SW480 (cell line): ENCODE data around the gene JAKMIP1.
"Not testable (repeated sequence)": the region's sequence is repeated elsewhere in the genome, so short reads cannot be mapped to it uniquely, and the experiment has no call there.

Experiments
- DNase-seq: peaks from one replicate; pipeline ENCODE4 v3.0.0-alpha.2; 2016; ENCODE audit warnings: low spot score

The JAKMIP1 gene

GRCh38 chr4:6229095-6229494 lies 28.7 kb upstream of the JAKMIP1 start:
- no peak for DNase-seq

GRCh38 chr4:6228158-6229067 lies 28.1 kb upstream of the JAKMIP1 start:
- DNase-seq: no peak

DNA sequence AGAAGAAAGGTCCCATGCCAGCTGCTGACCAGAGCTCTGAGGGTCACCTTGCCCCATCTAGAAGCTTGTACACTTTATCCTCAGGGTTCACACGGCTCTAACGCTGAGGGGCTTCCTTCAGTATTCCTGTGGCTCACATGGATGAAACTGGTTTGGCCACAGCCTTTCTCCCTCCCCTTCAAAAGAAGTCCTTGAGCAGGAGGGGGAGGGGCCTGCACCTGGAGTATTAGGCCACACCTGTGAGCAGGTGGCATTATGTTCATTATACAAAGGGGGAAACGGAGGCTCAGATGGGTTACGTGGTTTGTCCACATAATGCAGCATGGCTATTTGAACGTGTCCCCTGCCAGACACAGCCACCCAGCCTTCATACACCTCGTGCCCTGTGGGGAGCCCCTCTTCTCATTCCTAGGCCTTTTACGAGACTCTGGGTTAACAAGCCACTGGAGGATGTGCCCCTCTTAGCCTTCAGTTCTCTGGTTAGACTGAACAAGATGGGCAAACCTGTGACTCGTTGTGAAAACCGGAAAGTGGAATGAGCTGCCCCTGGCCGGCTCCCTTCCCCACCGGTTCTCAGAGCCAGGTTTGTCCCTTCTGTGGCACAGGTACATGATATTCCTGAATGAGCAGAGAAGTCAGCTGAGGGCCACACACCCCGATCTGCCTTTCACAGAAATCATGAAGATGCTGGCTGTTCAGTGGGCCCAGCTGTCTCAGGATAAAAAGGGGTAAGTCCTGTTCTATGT lies 27.2 kb upstream of the JAKMIP1 start:
- no peak for DNase-seq

GRCh38 chr4:6226506-6226905 lies 26.2 kb upstream of the JAKMIP1 start:
- no peak for DNase-seq

DNA sequence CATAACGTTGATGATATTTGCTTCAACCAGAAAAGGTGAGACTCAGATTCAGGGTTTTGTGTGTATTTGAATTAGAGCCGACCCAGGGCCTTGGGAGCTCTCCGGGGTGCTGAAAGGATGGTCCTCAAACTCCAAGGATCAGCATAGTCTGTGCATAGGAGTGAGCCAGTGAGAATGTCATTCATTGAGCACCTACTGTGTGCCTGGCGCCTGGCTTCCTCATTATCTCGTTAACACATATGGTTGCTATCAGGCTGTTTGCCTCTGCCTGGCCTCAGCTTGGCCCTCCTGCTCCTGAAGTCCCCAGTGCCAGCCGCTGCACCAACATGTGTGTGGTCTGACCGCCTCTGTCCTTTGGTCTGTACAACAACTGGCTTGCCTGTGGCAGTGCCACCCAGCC lies 25.1 kb upstream of the JAKMIP1 start:
- peak; percentile 20 for DNase-seq

- no peak for DNase-seq
Observed at GRCh38 chr4:6224735-6225134, 24.4 kb upstream of the JAKMIP1 start.

DNA sequence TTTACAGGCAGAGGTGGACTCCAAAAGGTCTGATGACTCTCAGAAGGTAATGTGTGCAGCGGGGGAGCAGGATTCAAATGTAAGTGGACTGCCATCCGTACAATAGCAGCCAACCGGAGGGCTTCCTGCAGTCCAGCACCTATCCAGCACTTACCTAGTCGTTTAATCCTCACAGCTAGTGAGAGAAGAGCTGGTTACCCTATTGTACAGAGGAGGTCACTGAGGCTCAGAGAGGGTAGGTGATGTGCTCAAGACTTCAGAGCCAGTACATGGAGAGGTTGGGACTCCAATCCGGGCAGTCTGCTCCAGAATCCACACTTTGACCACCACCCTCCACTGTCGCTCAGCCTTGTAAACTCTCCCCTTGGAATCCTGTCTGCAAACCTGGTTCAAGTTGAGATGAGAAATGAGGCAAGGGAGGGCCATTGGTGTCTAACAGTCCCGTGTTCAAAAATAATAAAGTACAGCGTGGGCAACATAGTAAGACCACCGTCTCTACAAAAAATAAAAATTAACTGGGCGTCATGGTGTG lies 22.5 kb upstream of the JAKMIP1 start:
- DNase-seq: no peak

DNA sequence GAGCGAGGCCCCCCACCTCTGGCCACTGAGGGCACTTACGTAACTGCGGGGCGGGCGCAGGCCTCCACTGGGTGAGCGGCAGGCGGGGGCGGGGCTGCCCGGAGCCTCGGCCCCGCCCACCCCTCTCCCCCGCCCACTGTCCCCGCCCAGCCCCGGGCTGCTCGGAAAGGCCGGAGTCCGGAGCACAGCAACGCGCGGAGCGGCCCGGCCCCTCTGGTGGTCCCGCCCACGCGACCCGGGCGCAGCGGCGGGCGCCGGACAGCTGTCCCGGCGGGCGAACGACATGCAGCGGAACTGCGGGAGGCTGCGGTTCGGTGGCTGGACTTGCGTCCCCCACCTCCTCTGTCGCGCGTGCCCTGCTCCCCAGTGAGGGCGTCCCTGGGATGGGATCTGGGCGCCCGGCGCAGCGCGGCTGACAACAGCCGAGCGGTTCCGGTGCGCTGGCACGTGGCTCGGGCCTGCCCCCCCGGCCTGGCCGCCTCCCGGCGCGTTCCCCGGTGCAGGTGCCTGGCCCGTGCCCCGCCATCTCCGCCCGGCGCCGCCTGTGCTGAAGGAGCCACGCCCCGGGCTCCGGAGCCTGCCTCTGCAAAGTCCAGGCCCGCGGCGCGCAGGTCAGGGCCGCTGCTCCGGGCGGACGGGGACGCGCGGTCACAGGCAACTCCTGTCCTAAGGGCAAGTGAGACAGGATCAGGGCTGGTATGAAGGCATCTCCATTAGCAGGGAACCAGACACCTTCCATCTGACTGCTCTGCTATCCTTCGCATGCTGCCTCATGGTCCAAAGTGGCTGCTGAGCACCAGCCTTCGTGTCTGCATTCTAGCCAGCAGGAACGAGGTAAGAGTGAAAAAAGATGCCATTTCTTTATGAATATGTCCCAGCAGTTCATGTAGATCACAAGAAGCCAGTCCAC lies 21.8 kb upstream of the JAKMIP1 start:
- no peak for DNase-seq

- no peak for DNase-seq
Observed at GRCh38 chr4:6221301-6221850, 21.0 kb upstream of the JAKMIP1 start.

DNA sequence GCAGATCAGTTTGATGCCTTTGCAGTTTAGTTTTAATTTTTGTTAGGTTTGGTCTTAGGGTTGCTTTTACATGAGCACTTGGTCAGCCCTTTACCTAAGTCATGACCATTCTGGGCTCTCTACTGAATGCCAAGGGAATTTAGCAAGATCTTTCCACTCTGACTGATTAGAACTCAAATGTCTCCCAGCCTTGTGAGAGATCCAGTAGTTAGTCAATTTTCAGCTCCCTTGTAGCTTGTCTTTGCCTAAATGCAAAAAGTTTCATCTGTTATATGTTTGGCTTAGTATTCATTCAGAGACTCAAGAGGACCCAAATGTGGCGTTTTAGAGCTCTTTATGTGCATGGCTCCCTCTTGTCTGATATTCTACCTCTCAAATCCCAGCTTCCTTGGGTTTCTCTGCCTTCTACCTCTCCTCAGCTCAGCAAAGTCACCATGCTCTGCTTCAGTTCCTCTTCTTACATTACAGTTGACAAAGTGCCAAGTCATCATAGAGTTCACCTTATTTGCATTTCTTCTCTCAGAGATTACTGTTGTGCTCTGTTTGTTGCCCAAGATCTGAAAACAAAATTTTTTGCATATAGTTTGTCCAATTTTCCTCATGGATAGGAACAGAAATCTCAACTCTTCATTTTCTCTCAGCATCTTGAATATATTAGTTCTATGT lies 17.5 kb upstream of the JAKMIP1 start:
- no peak for DNase-seq

DNA sequence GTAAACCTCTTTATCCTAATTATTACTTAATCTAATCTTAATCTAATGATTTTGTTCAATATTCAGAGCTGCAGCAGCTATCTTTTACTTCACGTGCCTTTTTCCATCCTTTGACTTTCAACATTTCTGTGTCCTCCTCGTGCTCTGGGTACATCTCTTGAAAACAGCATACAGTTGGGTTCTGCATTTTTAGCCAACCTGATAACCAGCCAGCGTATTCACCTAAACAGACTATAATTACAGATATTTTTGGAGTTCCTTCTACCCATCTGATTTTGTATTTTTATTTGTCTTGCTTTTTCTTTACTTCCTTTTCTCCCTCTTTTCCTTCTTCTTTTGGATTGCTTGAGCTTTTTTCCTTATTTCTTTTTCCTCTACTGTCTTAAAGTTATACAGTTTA lies 16.2 kb upstream of the JAKMIP1 start:
- no peak for DNase-seq

GRCh38 chr4:6209921-6210320 lies 9.6 kb upstream of the JAKMIP1 start:
- DNase-seq: no peak

DNA sequence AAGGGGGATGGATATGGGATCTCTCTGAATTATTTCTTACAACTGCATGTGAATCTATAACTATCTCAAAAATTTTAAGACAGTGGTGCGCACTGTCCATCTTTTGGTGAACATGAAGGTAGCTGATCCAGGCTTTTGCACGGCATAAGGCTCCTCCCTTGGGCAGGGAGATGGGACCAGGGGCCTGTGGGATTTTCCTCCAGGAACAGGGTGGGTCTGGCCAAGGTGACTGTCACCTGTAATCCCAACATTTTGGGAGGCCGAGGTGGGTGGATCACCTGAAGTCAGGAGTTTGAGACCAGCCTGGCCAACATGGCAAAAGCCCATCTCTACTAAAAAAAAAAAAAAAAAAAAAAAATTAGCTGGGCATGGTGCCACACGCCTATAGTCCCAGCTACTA lies 8.9 kb upstream of the JAKMIP1 start:
- not testable (repeated sequence) for DNase-seq

GRCh38 chr4:6208416-6208815 lies 8.1 kb upstream of the JAKMIP1 start:
- no peak for DNase-seq

DNA sequence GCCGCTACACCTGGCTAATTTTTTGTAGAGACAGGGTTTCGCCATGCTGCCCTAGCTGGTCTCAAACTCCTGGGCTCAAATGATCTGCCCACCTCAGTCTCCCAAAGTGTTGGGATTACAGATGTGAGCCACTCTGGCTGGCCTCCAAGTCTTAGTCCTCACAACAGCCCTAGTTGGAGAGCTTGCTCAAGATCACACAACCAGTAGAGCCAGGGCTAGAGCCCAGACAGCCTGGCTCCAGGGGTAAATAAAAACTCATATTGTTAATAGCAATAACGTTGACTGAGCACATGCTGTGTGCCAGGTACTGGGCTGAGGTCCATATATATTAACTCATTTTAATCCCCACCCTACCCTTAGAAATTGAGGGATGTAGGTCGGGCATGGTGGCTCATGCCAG lies 7.3 kb upstream of the JAKMIP1 start:
- no peak for DNase-seq

DNA sequence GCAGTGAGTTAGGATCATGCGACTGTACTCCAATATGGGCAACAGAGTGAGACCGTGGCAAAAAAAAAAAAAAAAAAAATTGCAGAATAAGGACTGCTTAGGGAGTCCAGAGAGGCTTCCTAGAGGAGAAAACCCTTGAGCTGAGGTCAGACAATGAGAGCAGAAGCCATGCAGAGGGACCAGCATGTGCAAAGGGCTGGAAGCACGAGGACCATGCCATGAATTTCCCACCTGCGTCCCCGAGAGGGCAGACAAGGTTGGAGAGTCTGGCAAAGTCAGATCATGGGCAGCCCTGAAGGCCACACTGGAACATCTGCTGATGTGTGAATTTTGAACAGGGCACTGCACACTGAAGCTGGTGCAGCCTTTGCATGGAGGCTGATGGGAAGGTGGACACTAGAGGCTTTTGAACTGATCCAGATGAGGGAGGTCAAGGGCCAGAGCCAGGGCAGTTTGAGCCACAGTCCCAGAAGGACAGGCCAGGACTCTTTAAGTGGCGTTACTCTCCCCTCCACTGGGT lies 6.5 kb upstream of the JAKMIP1 start:
- DNase-seq: no peak

DNA sequence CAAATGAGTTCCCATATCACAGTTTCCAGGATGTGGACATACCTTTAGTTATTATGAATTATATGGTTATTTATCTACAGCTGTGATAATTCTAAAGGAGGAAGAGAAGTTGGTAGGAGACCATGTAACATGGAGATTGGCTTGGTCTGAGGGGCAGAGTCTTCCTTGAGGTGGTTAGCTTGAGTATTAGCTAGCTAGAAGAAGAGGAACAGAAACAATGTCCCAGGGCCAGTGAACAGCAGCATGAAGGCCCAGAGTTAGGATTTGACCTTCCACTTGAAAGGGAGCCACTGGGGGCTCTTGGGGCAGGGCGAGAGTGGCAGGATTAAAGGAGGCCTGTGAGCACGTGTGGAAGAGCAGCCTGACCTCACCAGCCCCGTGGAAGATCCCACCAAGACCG lies 5.6 kb upstream of the JAKMIP1 start:
- no peak for DNase-seq

GRCh38 chr4:6205567-6205931 lies 5.2 kb upstream of the JAKMIP1 start:
- no peak for DNase-seq

- no peak for DNase-seq
Observed at GRCh38 chr4:6204871-6205566, 4.7 kb upstream of the JAKMIP1 start.

GRCh38 chr4:6204098-6204497 lies 3.7 kb upstream of the JAKMIP1 start:
- no peak for DNase-seq
